ENCODE measurements around the gene DNAL4.

Gene DNAL4

GRCh38 chr22:38793721-38794466 is at the start of gene DNAL4:
Gene DNAL4 (minus strand): TSS chr22:38794143. CDS start chr22:38782731, 11,412 bp downstream.
- peak; percentile 98 for DNase-seq

GRCh38 chr22:38843201-38843656 is 49.3 kb upstream of the DNAL4 start:
- DNase-seq = peak; percentile 42

GRCh38 chr22:38842512-38843200 is 48.7 kb upstream of the DNAL4 start:
- no peak for DNase-seq

GRCh38 chr22:38841635-38842034 is 47.7 kb upstream of the DNAL4 start:
- no peak for DNase-seq

GRCh38 chr22:38841211-38841610 is 47.3 kb upstream of the DNAL4 start:
- no peak for DNase-seq

GRCh38 chr22:38840129-38840528 is 46.2 kb upstream of the DNAL4 start:
- DNase-seq = no peak

- no peak for DNase-seq
Measured at GRCh38 chr22:38839686-38840085, 45.7 kb upstream of the DNAL4 start.

- no peak for DNase-seq
Measured at GRCh38 chr22:38837414-38837928, 43.5 kb upstream of the DNAL4 start.

- DNase-seq = no peak
Measured at GRCh38 chr22:38835888-38836301, 42.0 kb upstream of the DNAL4 start.

- DNase-seq = no peak
Measured at GRCh38 chr22:38834991-38835390, 41.0 kb upstream of the DNAL4 start.

- DNase-seq = no peak
Measured at GRCh38 chr22:38834215-38834953, 40.4 kb upstream of the DNAL4 start.

GRCh38 chr22:38833061-38833460 is 39.1 kb upstream of the DNAL4 start:
- DNase-seq = no peak

GRCh38 chr22:38832005-38832978 is 38.3 kb upstream of the DNAL4 start:
- peak; percentile 57 for DNase-seq

GRCh38 chr22:38831166-38831945 is 37.4 kb upstream of the DNAL4 start:
- no peak for DNase-seq

GRCh38 chr22:38830845-38831108 is 36.8 kb upstream of the DNAL4 start:
- no peak for DNase-seq

GRCh38 chr22:38830026-38830844 is 36.3 kb upstream of the DNAL4 start:
- DNase-seq = no peak

GRCh38 chr22:38829485-38829884 is 35.5 kb upstream of the DNAL4 start:
- DNase-seq = no peak

- no peak for DNase-seq
Measured at GRCh38 chr22:38828616-38829205, 34.8 kb upstream of the DNAL4 start.

- no peak for DNase-seq
Measured at GRCh38 chr22:38828191-38828590, 34.2 kb upstream of the DNAL4 start.

- DNase-seq = no peak
Measured at GRCh38 chr22:38827510-38827909, 33.6 kb upstream of the DNAL4 start.

All from NCI-H1436 (cell line).